GM18951 (cell line): ENCODE data around the gene SMARCD3.

Experiments used
- POLR2A ChIP-seq: IDR thresholded peaks from 4 replicates; pipeline ENCODE4 v1.6.1; 2011; ENCODE audit warnings: mild to moderate bottlenecking; ENCODE audit not compliant: insufficient read length, insufficient read depth; ENCODE audit errors: extremely low read depth
- in situ Hi-C: fragments of 300-500 bp; cut with MboI; formaldehyde crosslinking; loops from one replicate; pipeline ENCODE4 v1.12.0; 2022; ENCODE audit warnings: low sequenced_read_pairs, mixed read lengths, inconsistent platforms; ENCODE audit not compliant: unreplicated experiment

SMARCD3 gene

GRCh38 chr7:151211155-151211772, 37.2 kb downstream of the SMARCD3 start:
- in situ Hi-C loops, result no loop called here

GRCh38 chr7:151210087-151210854, 38.2 kb downstream of the SMARCD3 start, which contains the start of gene H2BK1:
TSS of gene H2BK1 (minus strand) at chr7:151210488. CDS start at chr7:151210318, 170 bp downstream.
- in situ Hi-C loops, result no loop called here
- TF ChIP-seq POLR2A, result no peak

More at GRCh38 chr7:151211155-151211772, 37.2 kb downstream of the SMARCD3 start:
- TF ChIP-seq POLR2A, result no peak

GRCh38 chr7:151209588-151209987, 38.9 kb downstream of the SMARCD3 start:
- no peak for TF ChIP-seq POLR2A
- in situ Hi-C loops, result no loop called here

- TF ChIP-seq POLR2A, result no peak
- in situ Hi-C loops, result no loop called here
These were observed 40.1 kb downstream of the SMARCD3 start for GRCh38 chr7:151208253-151208862.

- no peak for TF ChIP-seq POLR2A
- in situ Hi-C loops, result no loop called here
These were observed 40.7 kb downstream of the SMARCD3 start for GRCh38 chr7:151207804-151208203.

- no peak for TF ChIP-seq POLR2A
- in situ Hi-C loops, result no loop called here
These were observed 41.2 kb downstream of the SMARCD3 start for GRCh38 chr7:151207315-151207714.

GRCh38 chr7:151206914-151207313, 41.6 kb downstream of the SMARCD3 start:
- TF ChIP-seq POLR2A, result no peak
- in situ Hi-C loops, result no loop called here

GRCh38 chr7:151205730-151206129, 42.8 kb downstream of the SMARCD3 start:
- in situ Hi-C loops, result no loop called here
- no peak for TF ChIP-seq POLR2A

GRCh38 chr7:151204383-151205032, 44.0 kb downstream of the SMARCD3 start:
- in situ Hi-C loops, result no loop called here

GRCh38 chr7:151202836-151203235, 45.7 kb downstream of the SMARCD3 start:
- in situ Hi-C loops, result no loop called here
- no peak for TF ChIP-seq POLR2A

More at GRCh38 chr7:151204383-151205032, 44.0 kb downstream of the SMARCD3 start:
- TF ChIP-seq POLR2A, result no peak

GRCh38 chr7:151201751-151202150, 46.7 kb downstream of the SMARCD3 start:
- in situ Hi-C loops, result no loop called here
- TF ChIP-seq POLR2A, result no peak

GRCh38 chr7:151201344-151201743, 47.1 kb downstream of the SMARCD3 start:
- in situ Hi-C loops, result no loop called here
- no peak for TF ChIP-seq POLR2A
